ENCODE data around the gene RASGRP1. TPM values are rescaled to one million over a fixed set of nuclear protein-coding genes. Genes with fewer than 3 reads are reported as not detected.

The RASGRP1 gene
- 0.22 TPM in 1 of 2 replicates, not detected in the other for total RNA-seq

DNA sequence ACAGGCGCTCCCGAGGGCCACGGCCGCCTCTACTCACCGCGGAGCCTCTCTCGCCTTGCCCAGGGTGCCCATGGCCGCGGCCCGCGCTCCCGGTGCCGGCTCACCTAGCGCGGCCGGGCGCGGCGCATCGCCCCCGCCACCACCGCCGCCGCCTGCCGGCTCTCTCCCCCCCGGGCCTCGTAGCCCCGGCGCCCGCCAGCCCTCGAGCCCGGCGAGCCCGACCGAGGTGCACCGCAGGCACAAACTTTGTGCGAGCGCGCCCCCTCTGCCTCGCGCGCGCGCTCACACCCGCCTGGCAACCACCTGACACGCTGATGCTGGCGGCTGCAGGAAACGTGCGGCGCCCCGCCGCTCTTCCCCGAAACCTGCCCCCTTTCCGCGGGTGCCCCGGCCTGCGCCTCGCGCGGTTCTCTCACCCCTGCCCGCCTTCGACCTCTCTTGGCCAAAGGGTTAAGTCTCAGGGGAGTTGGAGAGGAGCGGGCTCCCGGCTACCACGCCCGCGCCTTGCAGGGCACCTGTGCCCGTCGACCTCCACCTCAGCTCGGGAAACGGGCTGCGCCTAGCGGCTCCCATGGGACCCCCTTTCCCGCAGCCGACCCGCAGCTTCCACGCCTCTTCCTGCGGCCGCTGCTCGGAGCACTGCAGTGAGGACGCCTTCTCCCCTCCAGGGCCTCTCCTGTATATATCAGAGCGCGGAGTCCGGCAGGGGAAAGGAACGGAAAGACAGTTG lies at the start of gene RASGRP1:
RASGRP1 (minus strand) TSS at position 258 of the 730 bp plus-strand sequence; CDS start at position 72, 186 bp downstream.

DNA sequence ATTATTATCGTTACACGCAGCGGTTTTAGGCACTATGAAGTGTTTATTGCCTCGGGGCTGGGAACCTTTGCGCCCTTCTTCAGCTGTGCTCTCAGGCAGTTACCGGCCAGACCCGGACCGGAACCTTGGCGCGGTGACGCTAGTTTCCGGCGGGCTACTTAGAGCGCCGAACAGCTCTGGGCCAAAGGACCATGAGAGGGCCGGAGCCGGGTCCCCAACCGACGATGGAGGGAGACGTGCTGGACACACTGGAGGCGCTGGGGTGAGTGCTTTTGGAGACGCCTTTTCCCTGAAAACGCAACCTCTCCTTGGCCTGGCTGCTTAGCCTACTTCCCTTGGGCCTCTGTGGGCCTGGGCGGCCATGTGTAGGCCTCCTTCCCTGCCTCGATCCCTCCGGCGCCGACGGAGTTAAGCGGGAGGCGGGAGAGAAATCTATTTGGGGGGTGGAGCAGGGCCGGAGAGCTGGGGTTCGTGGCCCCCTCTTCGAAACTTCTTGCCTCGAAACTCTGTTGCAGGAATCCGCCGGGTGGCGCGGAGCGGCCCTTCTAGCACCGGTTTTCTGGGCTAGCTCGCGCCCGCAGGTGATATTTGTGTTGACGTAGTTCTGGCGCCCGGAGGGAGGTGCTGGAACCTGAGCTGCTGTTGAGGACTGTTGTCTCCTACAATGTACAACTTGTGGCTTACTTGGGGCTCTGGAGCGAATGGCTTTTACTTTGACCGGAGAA lies 110.5 kb downstream of the RASGRP1 start, which contains the start of gene FAM98B:
FAM98B (plus strand) TSS at position 157 of the 725 bp plus-strand sequence; CDS start at position 192, 35 bp downstream.

Other genes with a start within 250 kb of the RASGRP1 start
- 8.1 and 9.2 TPM in 2 replicates for gene FAM98B, start 110.7 kb downstream of the RASGRP1 start, total RNA-seq

All from placental pericyte (primary cell).